Measurements from ENCODE around the gene FFAR1.
"Not testable (repeated sequence)": the region's sequence is repeated elsewhere in the genome, so short reads cannot be mapped to it uniquely, and the experiment has no call there.

Gene FFAR1

DNA sequence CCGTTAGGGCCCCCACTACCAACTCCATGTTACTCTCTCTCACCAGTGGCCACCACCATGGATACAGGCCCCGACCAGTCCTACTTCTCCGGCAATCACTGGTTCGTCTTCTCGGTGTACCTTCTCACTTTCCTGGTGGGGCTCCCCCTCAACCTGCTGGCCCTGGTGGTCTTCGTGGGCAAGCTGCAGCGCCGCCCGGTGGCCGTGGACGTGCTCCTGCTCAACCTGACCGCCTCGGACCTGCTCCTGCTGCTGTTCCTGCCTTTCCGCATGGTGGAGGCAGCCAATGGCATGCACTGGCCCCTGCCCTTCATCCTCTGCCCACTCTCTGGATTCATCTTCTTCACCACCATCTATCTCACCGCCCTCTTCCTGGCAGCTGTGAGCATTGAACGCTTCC is 11.1 kb downstream of the FFAR1 start:
- H3K36me3 ChIP-seq (ENCODE audit: control insufficient read depth in 4 of 4, insufficient read depth in 4 of 4, low read length in 3 of 4); H3K27ac ChIP-seq (ENCODE audit: insufficient read depth in 1 of 2, low read depth in 1 of 2, low read length in 2 of 2, poor library complexity in 1 of 2, severe bottlenecking in 2 of 2); H3K4me3 ChIP-seq (ENCODE audit: control insufficient read depth in 1 of 7, extremely low read depth in 1 of 7, insufficient read depth in 4 of 7, low read depth in 2 of 7, low read length in 6 of 7); POLR2A ChIA-PET; H3K9me3 ChIP-seq (ENCODE audit: control extremely low read depth in 1 of 5, control insufficient read depth in 4 of 5, insufficient read depth in 2 of 5, low read depth in 1 of 5, low read length in 4 of 5); DNase-seq; H3K27me3 ChIP-seq (replicated peaks in 2 of 5; ENCODE audit: control insufficient read depth in 4 of 5, insufficient read depth in 5 of 5, low read length in 4 of 5): not testable (repeated sequence)
- WGBS (ENCODE audit: insufficient coverage) = 90% methylated on average over 2 of the region's 16 CpGs
- CTCF ChIA-PET = interaction anchor here (1.1 to 11.6 kb wide), 5 partner anchors 11 to 152 kb away, joined by 3 to 118 read pairs (median 6); partner anchors contain the start of gene FFAR1
- peaks cover 7 to 16% (median 12%) of the 10 kb centered on the region in 4 experiments for H3K4me1 ChIP-seq (ENCODE audit: control extremely low read depth in 1 of 4, control insufficient read depth in 4 of 4, insufficient read depth in 4 of 4, low read length in 3 of 4)

DNA sequence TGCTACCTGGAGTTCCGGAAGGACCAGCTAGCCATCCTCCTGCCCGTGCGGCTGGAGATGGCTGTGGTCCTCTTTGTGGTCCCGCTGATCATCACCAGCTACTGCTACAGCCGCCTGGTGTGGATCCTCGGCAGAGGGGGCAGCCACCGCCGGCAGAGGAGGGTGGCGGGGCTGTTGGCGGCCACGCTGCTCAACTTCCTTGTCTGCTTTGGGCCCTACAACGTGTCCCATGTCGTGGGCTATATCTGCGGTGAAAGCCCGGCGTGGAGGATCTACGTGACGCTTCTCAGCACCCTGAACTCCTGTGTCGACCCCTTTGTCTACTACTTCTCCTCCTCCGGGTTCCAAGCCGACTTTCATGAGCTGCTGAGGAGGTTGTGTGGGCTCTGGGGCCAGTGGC is 11.7 kb downstream of the FFAR1 start:
- 90% methylated on average over 11 of the region's 21 CpGs for WGBS (ENCODE audit: insufficient coverage)
- H3K4me3 ChIP-seq (ENCODE audit: control insufficient read depth in 1 of 7, extremely low read depth in 1 of 7, insufficient read depth in 4 of 7, low read depth in 2 of 7, low read length in 6 of 7); H3K9me3 ChIP-seq (ENCODE audit: control extremely low read depth in 1 of 5, control insufficient read depth in 4 of 5, insufficient read depth in 2 of 5, low read depth in 1 of 5, low read length in 4 of 5); DNase-seq; H3K27ac ChIP-seq (ENCODE audit: insufficient read depth in 1 of 2, low read depth in 1 of 2, low read length in 2 of 2, poor library complexity in 1 of 2, severe bottlenecking in 2 of 2); CTCF ChIA-PET; H3K27me3 ChIP-seq (replicated peaks in 2 of 5; ENCODE audit: control insufficient read depth in 4 of 5, insufficient read depth in 5 of 5, low read length in 4 of 5); H3K36me3 ChIP-seq (ENCODE audit: control insufficient read depth in 4 of 4, insufficient read depth in 4 of 4, low read length in 3 of 4); POLR2A ChIA-PET: not testable (repeated sequence)
- H3K4me1 ChIP-seq (ENCODE audit: control extremely low read depth in 1 of 4, control insufficient read depth in 4 of 4, insufficient read depth in 4 of 4, low read length in 3 of 4) = peaks cover 7 to 16% (median 12%) of the 10 kb centered on the region in 4 experiments

DNA sequence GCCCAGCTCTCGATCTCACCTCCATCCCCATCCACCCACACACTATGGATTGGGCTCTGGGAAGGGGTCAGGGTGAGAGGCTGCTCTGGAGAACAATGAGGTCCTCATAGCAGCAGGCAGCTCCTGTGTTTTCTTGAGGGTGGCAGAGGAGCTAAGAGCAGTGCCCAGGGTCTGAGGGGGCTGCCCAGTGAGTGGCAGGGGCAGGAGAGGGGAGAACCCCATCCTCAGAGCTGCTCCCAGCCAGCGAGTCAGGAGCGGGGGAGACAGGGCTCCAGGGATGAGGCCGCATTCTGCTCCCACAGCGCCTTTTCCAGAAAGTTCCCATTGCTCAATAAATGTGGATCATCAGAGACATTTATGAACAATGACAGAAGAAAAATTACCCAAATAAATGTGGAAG is 12.4 kb downstream of the FFAR1 start:
- CTCF ChIA-PET; H3K36me3 ChIP-seq (ENCODE audit: control insufficient read depth in 4 of 4, insufficient read depth in 4 of 4, low read length in 3 of 4); H3K4me3 ChIP-seq (ENCODE audit: control insufficient read depth in 1 of 7, extremely low read depth in 1 of 7, insufficient read depth in 4 of 7, low read depth in 2 of 7, low read length in 6 of 7); H3K27me3 ChIP-seq (replicated peaks in 2 of 5; ENCODE audit: control insufficient read depth in 4 of 5, insufficient read depth in 5 of 5, low read length in 4 of 5); H3K9me3 ChIP-seq (ENCODE audit: control extremely low read depth in 1 of 5, control insufficient read depth in 4 of 5, insufficient read depth in 2 of 5, low read depth in 1 of 5, low read length in 4 of 5); DNase-seq; H3K27ac ChIP-seq (ENCODE audit: insufficient read depth in 1 of 2, low read depth in 1 of 2, low read length in 2 of 2, poor library complexity in 1 of 2, severe bottlenecking in 2 of 2); POLR2A ChIA-PET: not testable (repeated sequence)
- WGBS (ENCODE audit: insufficient coverage) = no CpG with 5 or more reads among the region's 5 CpGs
- H3K4me1 ChIP-seq (ENCODE audit: control extremely low read depth in 1 of 4, control insufficient read depth in 4 of 4, insufficient read depth in 4 of 4, low read length in 3 of 4) = peaks cover 7 to 16% (median 12%) of the 10 kb centered on the region in 4 experiments

DNA sequence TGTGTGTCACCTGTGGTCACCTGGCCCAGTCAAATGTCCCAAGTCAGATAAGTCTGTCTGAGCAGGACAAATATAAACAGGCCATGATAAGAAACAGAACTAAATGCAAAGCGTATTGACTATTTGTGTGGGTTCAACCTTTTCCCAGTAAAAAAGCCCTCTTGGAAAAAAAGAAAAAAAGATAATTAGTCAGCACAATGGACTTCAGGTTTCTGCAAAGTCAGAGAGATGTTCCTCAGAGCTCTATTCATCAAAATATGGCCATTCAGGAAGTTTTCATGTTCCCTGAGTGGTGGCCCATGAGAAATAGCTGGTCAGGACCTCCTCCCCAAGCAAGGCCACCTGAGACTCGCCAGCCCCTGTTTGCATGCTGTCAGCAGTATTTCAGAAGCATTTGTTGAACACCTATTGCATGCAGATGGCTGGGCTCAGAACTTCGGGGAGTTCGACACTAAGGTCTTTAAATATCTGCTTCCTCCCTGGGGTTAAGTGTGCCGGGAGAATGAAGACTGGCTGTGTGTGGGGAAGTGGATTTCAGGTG is 13.2 kb downstream of the FFAR1 start:
- 79% methylated on average over 4 of the region's 5 CpGs for WGBS (ENCODE audit: insufficient coverage)
- CTCF ChIA-PET = interaction anchor here (1.5 kb wide), 1 partner anchor 9 kb away, joined by 3 read pairs; no protein-coding TSS in a partner anchor
- POLR2A ChIA-PET = no interaction called here

DNA sequence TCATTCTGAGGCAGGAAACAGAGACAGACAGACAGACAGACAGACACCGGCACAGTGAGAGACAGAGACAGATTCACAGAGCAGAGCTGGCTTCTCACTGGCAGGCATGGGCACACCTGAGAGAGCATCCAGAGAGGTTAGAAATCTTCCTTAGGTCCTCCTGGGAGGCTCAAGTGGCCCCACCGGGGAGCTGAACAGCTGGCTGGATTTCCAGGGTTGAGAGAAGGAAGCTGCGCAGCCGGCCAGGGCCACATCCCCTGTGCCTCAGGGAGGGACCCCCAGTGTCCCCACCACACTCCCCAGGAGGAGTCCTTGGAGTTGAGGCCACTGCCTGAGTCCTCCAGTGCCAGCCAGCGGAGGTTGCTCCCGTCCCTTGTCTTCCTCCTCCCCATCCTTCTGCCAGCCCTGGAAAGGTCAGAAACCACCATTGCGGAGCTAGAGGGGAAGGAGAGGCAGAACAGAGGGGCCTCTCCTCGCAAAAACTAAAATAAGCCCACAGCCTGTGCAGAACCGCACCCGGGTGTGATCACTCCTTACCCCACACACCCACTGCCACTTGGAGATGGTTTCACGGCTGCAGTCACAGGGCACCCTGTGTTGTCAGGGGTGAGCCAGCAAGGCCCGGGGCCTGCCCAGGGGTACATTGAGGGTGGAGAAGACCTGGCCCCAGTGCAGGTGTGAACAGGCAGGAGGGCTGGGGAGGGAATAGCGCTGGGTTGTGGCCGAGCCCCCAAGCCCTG is 14.7 kb downstream of the FFAR1 start:
- H3K4me3 ChIP-seq (ENCODE audit: control insufficient read depth in 1 of 7, extremely low read depth in 1 of 7, insufficient read depth in 4 of 7, low read depth in 2 of 7, low read length in 6 of 7) = no peak overlapping the region
- no peak overlapping the region for H3K27ac ChIP-seq (ENCODE audit: insufficient read depth in 1 of 2, low read depth in 1 of 2, low read length in 2 of 2, poor library complexity in 1 of 2, severe bottlenecking in 2 of 2)
- 95% methylated on average over 7 of the region's 14 CpGs for WGBS (ENCODE audit: insufficient coverage)
- no peaks in the 10 kb centered on the region for H3K9me3 ChIP-seq (ENCODE audit: control extremely low read depth in 1 of 5, control insufficient read depth in 4 of 5, insufficient read depth in 2 of 5, low read depth in 1 of 5, low read length in 4 of 5)
- H3K27me3 ChIP-seq (replicated peaks in 2 of 5; ENCODE audit: control insufficient read depth in 4 of 5, insufficient read depth in 5 of 5, low read length in 4 of 5) = peaks cover 0 to 2% (median 0%) of the 10 kb centered on the region in 5 experiments
- no peak for DNase-seq
- H3K4me1 ChIP-seq (ENCODE audit: control extremely low read depth in 1 of 4, control insufficient read depth in 4 of 4, insufficient read depth in 4 of 4, low read length in 3 of 4) = peaks cover 5 to 16% (median 11%) of the 10 kb centered on the region in 4 experiments
- no peaks in the 10 kb centered on the region for H3K36me3 ChIP-seq (ENCODE audit: control insufficient read depth in 4 of 4, insufficient read depth in 4 of 4, low read length in 3 of 4)
- ChIA-PET POLR2A (no interaction called here), CTCF (interaction anchor here (0.6 to 1.5 kb wide), 3 partner anchors 9 to 147 kb away, joined by 3 to 5 read pairs (median 3); no protein-coding TSS in a partner anchor)

More for the DNA sequence above, 13.2 kb downstream of the FFAR1 start:
- no peak for DNase-seq
- Histone ChIP-seq H3K4me3 (ENCODE audit: control insufficient read depth in 1 of 7, extremely low read depth in 1 of 7, insufficient read depth in 4 of 7, low read depth in 2 of 7, low read length in 6 of 7) (no peak overlapping the region), H3K4me1 (ENCODE audit: control extremely low read depth in 1 of 4, control insufficient read depth in 4 of 4, insufficient read depth in 4 of 4, low read length in 3 of 4) (peaks cover 7 to 16% (median 12%) of the 10 kb centered on the region in 4 experiments), H3K9me3 (ENCODE audit: control extremely low read depth in 1 of 5, control insufficient read depth in 4 of 5, insufficient read depth in 2 of 5, low read depth in 1 of 5, low read length in 4 of 5) (no peaks in the 10 kb centered on the region), H3K27me3 (replicated peaks in 2 of 5; ENCODE audit: control insufficient read depth in 4 of 5, insufficient read depth in 5 of 5, low read length in 4 of 5) (no peaks in the 10 kb centered on the region), H3K27ac (ENCODE audit: insufficient read depth in 1 of 2, low read depth in 1 of 2, low read length in 2 of 2, poor library complexity in 1 of 2, severe bottlenecking in 2 of 2) (no peak overlapping the region), H3K36me3 (ENCODE audit: control insufficient read depth in 4 of 4, insufficient read depth in 4 of 4, low read length in 3 of 4) (no peaks in the 10 kb centered on the region)

DNA sequence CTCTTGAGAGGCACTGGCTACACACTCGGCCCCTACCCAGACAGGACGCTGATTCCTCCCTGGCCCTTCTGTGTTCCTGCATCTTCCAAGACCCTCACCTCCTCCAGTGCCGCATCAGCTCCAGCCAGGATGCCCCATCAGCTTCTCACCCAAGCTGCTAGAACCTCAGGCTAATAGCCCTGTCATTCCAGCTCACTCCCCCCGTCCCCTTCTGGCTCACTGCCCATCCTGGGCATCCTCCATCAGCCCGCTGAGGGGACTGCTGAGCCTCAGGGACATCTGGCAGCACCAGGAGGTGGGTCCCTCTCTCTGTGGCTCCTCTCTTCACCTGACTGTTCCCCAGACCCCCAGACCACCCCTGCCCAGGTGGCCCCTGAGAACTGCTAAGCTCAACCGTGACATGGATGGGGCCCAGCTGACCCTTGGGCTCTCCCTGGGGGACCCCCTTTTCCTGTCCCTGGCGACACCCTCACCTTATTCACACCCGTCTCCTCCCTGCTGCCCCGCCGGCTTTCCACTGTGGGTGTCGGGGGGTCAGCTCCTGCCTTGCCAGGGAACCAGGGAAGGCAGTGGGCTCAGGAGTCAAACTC is 15.4 kb downstream of the FFAR1 start:
- Histone ChIP-seq H3K9me3 (ENCODE audit: control extremely low read depth in 1 of 5, control insufficient read depth in 4 of 5, insufficient read depth in 2 of 5, low read depth in 1 of 5, low read length in 4 of 5) (no peaks in the 10 kb centered on the region), H3K27me3 (replicated peaks in 2 of 5; ENCODE audit: control insufficient read depth in 4 of 5, insufficient read depth in 5 of 5, low read length in 4 of 5) (peaks cover 0 to 2% (median 0%) of the 10 kb centered on the region in 5 experiments), H3K36me3 (ENCODE audit: control insufficient read depth in 4 of 4, insufficient read depth in 4 of 4, low read length in 3 of 4) (no peaks in the 10 kb centered on the region), H3K4me3 (ENCODE audit: control insufficient read depth in 1 of 7, extremely low read depth in 1 of 7, insufficient read depth in 4 of 7, low read depth in 2 of 7, low read length in 6 of 7) (no peak overlapping the region), H3K27ac (ENCODE audit: insufficient read depth in 1 of 2, low read depth in 1 of 2, low read length in 2 of 2, poor library complexity in 1 of 2, severe bottlenecking in 2 of 2) (no peak overlapping the region), H3K4me1 (ENCODE audit: control extremely low read depth in 1 of 4, control insufficient read depth in 4 of 4, insufficient read depth in 4 of 4, low read length in 3 of 4) (peaks cover under 1 to 9% (median 6%) of the 10 kb centered on the region in 4 experiments)
- no peak for DNase-seq
- POLR2A ChIA-PET = no interaction called here
- CTCF ChIA-PET = interaction anchor here (0.6 to 1.3 kb wide), 3 partner anchors 10 to 146 kb away, joined by 3 to 5 read pairs (median 3); no protein-coding TSS in a partner anchor
- WGBS (ENCODE audit: insufficient coverage) = 100% methylated on average over 5 of the region's 11 CpGs
